Measurements from ENCODE around the gene ADPRH.
"Not testable (repeated sequence)": the region's sequence is repeated elsewhere in the genome, so short reads cannot be mapped to it uniquely, and the experiment has no call there.

Gene ADPRH

GRCh38 chr3:119579366-119580066, at the start of gene ADPRH:
ADPRH (plus strand) TSS chr3:119579492; CDS start chr3:119582170, 2,678 bp downstream.
- peak; percentile 79 for DNase-seq

- no peak for DNase-seq
Measured at GRCh38 chr3:119529883-119530282, 49.4 kb upstream of the ADPRH start.

GRCh38 chr3:119530456-119530855, 48.8 kb upstream of the ADPRH start:
- DNase-seq, result no peak

GRCh38 chr3:119531151-119531550, 48.1 kb upstream of the ADPRH start:
- DNase-seq, result no peak

GRCh38 chr3:119534296-119534695, 45.0 kb upstream of the ADPRH start:
- DNase-seq, result no peak

GRCh38 chr3:119536757-119537156, 42.5 kb upstream of the ADPRH start:
- DNase-seq, result peak; percentile 27

GRCh38 chr3:119538772-119539171, 40.5 kb upstream of the ADPRH start:
- DNase-seq, result no peak

- no peak for DNase-seq
Measured at GRCh38 chr3:119541547-119541946, 37.7 kb upstream of the ADPRH start.

GRCh38 chr3:119542168-119542767, 37.0 kb upstream of the ADPRH start:
- no peak for DNase-seq

GRCh38 chr3:119543147-119543546, 36.1 kb upstream of the ADPRH start:
- DNase-seq, result no peak

- DNase-seq, result no peak
Measured at GRCh38 chr3:119547227-119547626, 32.1 kb upstream of the ADPRH start.

GRCh38 chr3:119548341-119548740, 31.0 kb upstream of the ADPRH start:
- no peak for DNase-seq

- no peak for DNase-seq
Measured at GRCh38 chr3:119550192-119550910, 28.9 kb upstream of the ADPRH start.

GRCh38 chr3:119551598-119551997, 27.7 kb upstream of the ADPRH start:
- no peak for DNase-seq

GRCh38 chr3:119552928-119553327, 26.4 kb upstream of the ADPRH start:
- DNase-seq, result not testable (repeated sequence)

GRCh38 chr3:119553823-119554415, 25.4 kb upstream of the ADPRH start:
- no peak for DNase-seq

GRCh38 chr3:119555309-119555735, 24.0 kb upstream of the ADPRH start:
- DNase-seq, result no peak

- no peak for DNase-seq
Measured at GRCh38 chr3:119555929-119556328, 23.4 kb upstream of the ADPRH start.

GRCh38 chr3:119557192-119557876, 22.0 kb upstream of the ADPRH start:
- DNase-seq, result no peak

- DNase-seq, result no peak
Measured at GRCh38 chr3:119557877-119558269, 21.4 kb upstream of the ADPRH start.

GRCh38 chr3:119558626-119559317, 20.5 kb upstream of the ADPRH start:
- DNase-seq, result no peak

GRCh38 chr3:119559441-119559963, 19.8 kb upstream of the ADPRH start, which contains the start of gene CD80:
CD80 (minus strand) TSS chr3:119559614; CDS start chr3:119557728, 1,886 bp downstream.
- peak; percentile 67 for DNase-seq
